Endothelial cell of umbilical vein (primary cell): Measurements from ENCODE around the gene CDH11. TPM values are rescaled to one million over a fixed set of nuclear protein-coding genes. Genes with fewer than 3 reads are reported as not detected.

Source experiments
- BruUV-seq: library from RNA; stranded (reverse); fragments of 400-500 nt; replicated peaks from 2 replicates; lab custom pipeline; 2021; lab: Mats Ljungman, UMichigan
- CTCF ChIA-PET: fragments of 300-600, 350-600 bp; sonication (Branson Sonifier 250); formaldehyde crosslinking; loops from one replicate; lab custom pipeline; 2021; ENCODE audit warnings: antibody characterized with exemption, inconsistent platforms; lab: Charles Lee
- POLR2A ChIA-PET: fragments of 300-600, 350-600 bp; sonication (Branson Sonifier 250); formaldehyde crosslinking; loops from one replicate; lab custom pipeline; 2021; ENCODE audit warnings: antibody characterized with exemption, inconsistent platforms; lab: Charles Lee
- DNase-seq: peaks from one replicate; pipeline ENCODE4 v3.0.0-alpha.2; 2011; ENCODE audit warnings: low read depth, low spot score
- FAIRE-seq: peaks from 2 replicates; lab custom pipeline; 2011; peaks lifted over from hg19 to GRCh38; lab: Jason Lieb, UNC
- H2AFZ ChIP-seq: 2 replicates; pipeline ENCODE4 v1.6.0; 2012; ENCODE audit warnings: low read depth, low read length, control low read depth, inconsistent platforms
- H3K27ac ChIP-seq: 2 replicates; pipeline ENCODE4 v1.5.1; 2011; ENCODE audit warnings: low read depth, mild to moderate bottlenecking, control low read depth, low read length, moderate library complexity; ENCODE audit not compliant: insufficient read depth
- H3K27me3 ChIP-seq, 2 experiments: 2 replicates each; pipeline versions ENCODE4 v1.6.0 to v1.6.1; 2011; ENCODE audit warnings: low read length in 2 of 2, mixed read lengths in 1 of 2; ENCODE audit not compliant: control insufficient read depth in 2 of 2, insufficient read depth in 2 of 2
- H3K36me3 ChIP-seq, 2 experiments: 2 replicates in 1 of 2; 3 replicates in 1 of 2; pipeline ENCODE4 v1.5.1; 2011; ENCODE audit warnings: low read length in 2 of 2, mild to moderate bottlenecking in 1 of 2, moderate library complexity in 1 of 2; ENCODE audit not compliant: control insufficient read depth in 2 of 2, insufficient read depth in 2 of 2; ENCODE audit errors: extremely low read depth in 1 of 2
- H3K4me1 ChIP-seq: 3 replicates; pipeline ENCODE4 v1.5.1; 2011; ENCODE audit warnings: mild to moderate bottlenecking, low read length; ENCODE audit not compliant: control insufficient read depth, insufficient read depth; ENCODE audit errors: extremely low read depth
- H3K4me2 ChIP-seq: 2 replicates; pipeline ENCODE4 v1.6.1; 2011; ENCODE audit warnings: low read length, control low read depth, mixed read lengths; ENCODE audit not compliant: insufficient read depth
- H3K4me3 ChIP-seq, 3 experiments: fragments of 200-600 bp in 1 of 3; sonication (generic), shearing (Covaris generic) in 1 of 3; replicated peaks in 1 of 3; 2 replicates each; pipeline ENCODE4 v1.5.1; 2011 to 2016; ENCODE audit warnings: control low read depth in 3 of 3, low read length in 3 of 3, mild to moderate bottlenecking in 2 of 3, inconsistent platforms in 1 of 3, low read depth in 1 of 3, moderate library complexity in 1 of 3; ENCODE audit not compliant: insufficient read depth in 1 of 3
- H3K79me2 ChIP-seq: 2 replicates; pipeline ENCODE4 v1.6.0; 2012; ENCODE audit warnings: low read length, inconsistent platforms; ENCODE audit not compliant: control insufficient read depth, insufficient read depth
- H3K9ac ChIP-seq: replicated peaks from 2 replicates; pipeline ENCODE3; 2011; ENCODE audit warnings: low read length, control low read depth; ENCODE audit not compliant: insufficient read depth; ENCODE audit errors: extremely low read depth
- H3K9me1 ChIP-seq: replicated peaks from 3 replicates; pipeline ENCODE4 v1.6.0; 2011; ENCODE audit warnings: mild to moderate bottlenecking, low read length; ENCODE audit not compliant: control insufficient read depth, insufficient read depth; ENCODE audit errors: extremely low read depth
- H3K9me3 ChIP-seq: replicated peaks from 2 replicates; pipeline ENCODE4 v1.5.1; 2012; ENCODE audit warnings: low read length, inconsistent platforms; ENCODE audit not compliant: control insufficient read depth, insufficient read depth
- H4K20me1 ChIP-seq: replicated peaks from 2 replicates; pipeline ENCODE3; 2011; ENCODE audit warnings: mild to moderate bottlenecking, low read length; ENCODE audit not compliant: control insufficient read depth, insufficient read depth; ENCODE audit errors: extremely low read depth
- CTCF ChIP-seq, 2 donors: IDR thresholded peaks; 1 replicate in 1 of 2; 2 replicates in 1 of 2; pipeline ENCODE4 v1.5.1; 2011; ENCODE audit warnings: low read length in 2 of 2, mild to moderate bottlenecking in 2 of 2, moderate library complexity in 2 of 2, control low read depth in 1 of 2, inconsistent platforms in 1 of 2, low read depth in 1 of 2; ENCODE audit not compliant: insufficient read depth in 1 of 2; ENCODE audit errors: extremely low read depth in 1 of 2
- EZH2 ChIP-seq: IDR thresholded peaks from 2 replicates; pipeline ENCODE4 v1.6.1; 2012; ENCODE audit warnings: borderline replicate concordance, low read depth, mild to moderate bottlenecking, moderate library complexity, low read length, inconsistent platforms; ENCODE audit not compliant: severe bottlenecking
- FOS ChIP-seq: IDR thresholded peaks from 2 replicates; pipeline ENCODE4 v1.6.1; 2011; ENCODE audit warnings: mild to moderate bottlenecking, low read length, moderate library complexity, borderline replicate concordance; ENCODE audit not compliant: insufficient read depth
- GATA2 ChIP-seq: IDR thresholded peaks from 2 replicates; pipeline ENCODE4 v1.7.0; 2011; ENCODE audit warnings: low read depth, mild to moderate bottlenecking, moderate library complexity, mixed read lengths, low read length; ENCODE audit not compliant: insufficient read length, insufficient read depth
- JUN ChIP-seq: IDR thresholded peaks from 2 replicates; pipeline ENCODE4 v1.6.1; 2011; ENCODE audit warnings: borderline replicate concordance, low read depth; ENCODE audit not compliant: insufficient read length, insufficient read depth
- MYC ChIP-seq: IDR thresholded peaks from one replicate; pipeline ENCODE4 v1.6.1; 2011; ENCODE audit warnings: mild to moderate bottlenecking, low read depth, low read length
- POLR2A ChIP-seq: IDR thresholded peaks from 2 replicates; pipeline ENCODE4 v1.6.1; 2012; ENCODE audit warnings: low read depth, mild to moderate bottlenecking, control low read depth, low read length
- dilution Hi-C: fragments of 300-500 bp; cut with MboI; formaldehyde crosslinking; loops from one replicate; pipeline ENCODE4 v1.15.0; 2019; ENCODE audit warnings: low sequenced_read_pairs; ENCODE audit not compliant: extremely low pct_ligation_motif_present
- intact Hi-C: fragments of 100-400 bp; cut with micrococcal nuclease; formaldehyde crosslinking; loops from one replicate; pipeline ENCODE4 v1.10.0; 2022
- polyA plus RNA-seq, 4 experiments: library from polyadenylated mRNA; depleted of rRNA in 3 of 4; stranded (reverse) in 3 of 4; unstranded in 1 of 4; fragments of >200 nt; gene quantifications; 2 replicates each; pipeline versions ENCODE4 v1.2.1 to v1.2.3, GENCODE V29; 2011 to 2012; ENCODE audit warnings: missing spikeins in 1 of 4
- total RNA-seq: library from RNA; stranded (reverse); gene quantifications from 2 replicates; pipeline ENCODE4 v1.2.3, GENCODE V29; 2021
- TF ChIP-seq, protein P1 (sequence below): IDR thresholded peaks from 2 replicates; pipeline ENCODE4 v1.6.1; 2011; ENCODE audit not compliant: insufficient read depth, insufficient read length

Gene CDH11
- total and polyA plus RNA-seq, 2 donors (not counting 3 experiments of a cell fraction or from before 2014, with no cell fraction given) = 30.4 to 32.7 TPM

DNA sequence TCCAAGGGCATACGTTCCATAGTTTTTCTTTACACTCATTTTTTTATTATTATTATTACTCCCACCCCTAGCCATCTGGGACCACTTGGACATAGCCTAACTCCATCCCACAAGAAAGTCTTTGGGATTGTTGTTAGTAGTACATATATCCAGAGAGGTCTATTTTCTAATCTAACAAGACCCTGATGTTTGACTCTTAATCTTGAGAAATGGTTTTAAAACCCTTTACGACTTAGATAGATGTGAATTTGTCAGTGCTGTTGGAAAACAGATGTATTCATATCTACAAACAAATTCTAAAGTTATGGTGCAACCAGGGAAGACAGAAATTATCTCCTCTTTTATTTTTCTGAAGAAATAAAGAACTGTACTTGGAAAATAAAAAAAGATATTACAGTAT, 197.8 kb downstream of the CDH11 start:
- H3K36me3 ChIP-seq = no peaks in the 10 kb centered on the region
- BruUV-seq = no TSS peak
- no peak for DNase-seq
- intact Hi-C loops = no loop called here
- H3K4me1 ChIP-seq = no peaks in the 10 kb centered on the region
- no peak overlapping the region for H3K4me3 ChIP-seq
- dilution Hi-C loops = no loop called here
- H3K9ac ChIP-seq = no peak overlapping the region
- H2AFZ ChIP-seq = no peak overlapping the region
- FAIRE-seq = no peak
- no peaks in the 10 kb centered on the region for H3K9me3 ChIP-seq
- H3K27me3 ChIP-seq = no peaks in the 10 kb centered on the region
- H3K79me2 ChIP-seq = no peaks in the 10 kb centered on the region
- no peak overlapping the region for H3K4me2 ChIP-seq
- CTCF ChIA-PET = interaction anchor here (0.6 kb wide), 1 partner anchor 14 kb away, joined by 3 read pairs; no protein-coding TSS in a partner anchor
- POLR2A ChIA-PET = no interaction called here
- no peak for TF ChIP-seq EZH2
- no peak for TF ChIP-seq GATA2
- TF ChIP-seq JUN = no peak
- TF ChIP-seq, protein P1, sequence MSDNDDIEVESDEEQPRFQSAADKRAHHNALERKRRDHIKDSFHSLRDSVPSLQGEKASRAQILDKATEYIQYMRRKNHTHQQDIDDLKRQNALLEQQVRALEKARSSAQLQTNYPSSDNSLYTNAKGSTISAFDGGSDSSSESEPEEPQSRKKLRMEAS = no peak
- no peak for TF ChIP-seq POLR2A
- no peak for TF ChIP-seq FOS
- no peak for TF ChIP-seq CTCF (IDR thresholded peaks at IDR 0.05; ENCODE audit: extremely low read depth in 1 of 2, insufficient read depth in 1 of 2, low read depth in 1 of 2, low read length in 2 of 2)
- no peak for TF ChIP-seq MYC
- H3K27ac ChIP-seq = no peak overlapping the region
- no peaks in the 10 kb centered on the region for H3K9me1 ChIP-seq
- no peaks in the 10 kb centered on the region for H4K20me1 ChIP-seq
